HL-60/S4 (cell line): ENCODE data around the gene KBTBD3.
"Not testable (repeated sequence)": the region's sequence is repeated elsewhere in the genome, so short reads cannot be mapped to it uniquely, and the experiment has no call there.

Experiments used
- in situ Hi-C: fragments of 300-500 bp; cut with MboI; formaldehyde crosslinking; loops from 2 replicates; pipeline ENCODE4 v1.14.3; 2022; ENCODE audit warnings: low sequenced_read_pairs

The KBTBD3 gene

GRCh38 chr11:106012744-106013143 lies 64.4 kb downstream of the KBTBD3 start:
- in situ Hi-C loops, result no loop called here

- in situ Hi-C loops, result no loop called here
Observed at GRCh38 chr11:106011481-106011880, 65.7 kb downstream of the KBTBD3 start.

GRCh38 chr11:106003094-106003493 lies 74.1 kb downstream of the KBTBD3 start:
- in situ Hi-C loops, result not testable (repeated sequence)

GRCh38 chr11:106001304-106002012 lies 75.7 kb downstream of the KBTBD3 start:
- in situ Hi-C loops, result no loop called here
